Measurements from ENCODE around the gene ADGRL3.
"Not testable (repeated sequence)": the region's sequence is repeated elsewhere in the genome, so short reads cannot be mapped to it uniquely, and the experiment has no call there.

The ADGRL3 gene

GRCh38 chr4:61373901-61374440 is 173.8 kb downstream of the ADGRL3 start:
- no peak for DNase-seq

GRCh38 chr4:61374447-61374891 is 174.3 kb downstream of the ADGRL3 start:
- no peak for DNase-seq

- no peak for DNase-seq
These were observed 175.2 kb downstream of the ADGRL3 start for GRCh38 chr4:61375301-61375700.

GRCh38 chr4:61376301-61376700 is 176.2 kb downstream of the ADGRL3 start:
- DNase-seq: no peak

- no peak for DNase-seq
These were observed 179.3 kb downstream of the ADGRL3 start for GRCh38 chr4:61379406-61379805.

- DNase-seq: peak; percentile 10
These were observed 180.7 kb downstream of the ADGRL3 start for GRCh38 chr4:61380865-61381264.

- DNase-seq: no peak
These were observed 185.1 kb downstream of the ADGRL3 start for GRCh38 chr4:61385256-61385655.

- DNase-seq: not testable (repeated sequence)
These were observed 187.2 kb downstream of the ADGRL3 start for GRCh38 chr4:61387372-61387771.

GRCh38 chr4:61389640-61390039 is 189.5 kb downstream of the ADGRL3 start:
- DNase-seq: no peak

- no peak for DNase-seq
These were observed 195.6 kb downstream of the ADGRL3 start for GRCh38 chr4:61395754-61396153.

- no peak for DNase-seq
These were observed 197.0 kb downstream of the ADGRL3 start for GRCh38 chr4:61397174-61397573.

- DNase-seq: no peak
These were observed 200.4 kb downstream of the ADGRL3 start for GRCh38 chr4:61400439-61401038.

GRCh38 chr4:61401771-61402170 is 201.6 kb downstream of the ADGRL3 start:
- DNase-seq: no peak

- DNase-seq: no peak
These were observed 205.2 kb downstream of the ADGRL3 start for GRCh38 chr4:61405307-61405706.

GRCh38 chr4:61406677-61407076 is 206.6 kb downstream of the ADGRL3 start:
- no peak for DNase-seq

- DNase-seq: no peak
These were observed 207.8 kb downstream of the ADGRL3 start for GRCh38 chr4:61407642-61408618.

- no peak for DNase-seq
These were observed 208.7 kb downstream of the ADGRL3 start for GRCh38 chr4:61408861-61409260.

GRCh38 chr4:61411241-61411640 is 211.1 kb downstream of the ADGRL3 start:
- no peak for DNase-seq

- no peak for DNase-seq
These were observed 225.2 kb downstream of the ADGRL3 start for GRCh38 chr4:61425315-61425714.

- no peak for DNase-seq
These were observed 226.1 kb downstream of the ADGRL3 start for GRCh38 chr4:61426229-61426628.

GRCh38 chr4:61427099-61427817 is 227.1 kb downstream of the ADGRL3 start:
- no peak for DNase-seq

GRCh38 chr4:61427818-61428495 is 227.8 kb downstream of the ADGRL3 start:
- no peak for DNase-seq

- no peak for DNase-seq
These were observed 228.8 kb downstream of the ADGRL3 start for GRCh38 chr4:61428950-61429349.
